Adrenal gland (tissue), 12 donors: Measurements from ENCODE around the gene NNMT. TPM values are rescaled to one million over a fixed set of nuclear protein-coding genes. Genes with fewer than 3 reads are reported as not detected.
A peak's percentile ranks its signal among the peaks of the same experiment; 100 is the strongest.

Source experiments
- DNase-seq, 7 donors: peaks; one replicate each; pipeline ENCODE4 v3.0.0-alpha.2; 2019 to 2020
- H3K27ac ChIP-seq, 5 donors: fragments of 200-600 bp; sonication (generic) in 4 of 5; 1 replicate in 3 of 5; 2 replicates in 2 of 5; pipeline versions ENCODE4 v1.5.1 to v1.8.0; 2016 to 2020; ENCODE audit warnings: mild to moderate bottlenecking in 1 of 5
- H3K27me3 ChIP-seq: fragments of 200-600 bp; 2 replicates; pipeline ENCODE4 v1.8.0; 2021
- H3K36me3 ChIP-seq, 2 donors: fragments of 200-600 bp; replicated peaks in 1 of 2; 1 replicate in 1 of 2; 2 replicates in 1 of 2; pipeline versions ENCODE4 v1.5.1 to v1.8.0; 2018 to 2022
- H3K4me1 ChIP-seq, 2 donors: fragments of 200-600 bp; replicated peaks in 1 of 2; 1 replicate in 1 of 2; 2 replicates in 1 of 2; pipeline versions ENCODE4 v1.5.1 to v1.8.0; 2018 to 2021
- H3K4me3 ChIP-seq, 4 donors: fragments of 200-600 bp; sonication (generic) in 3 of 4; one replicate each; pipeline ENCODE4 v1.5.1; 2016 to 2018
- H3K9me3 ChIP-seq, 3 donors: fragments of 200-600 bp; sonication (generic) in 1 of 3; replicated peaks in 1 of 3; 1 replicate in 2 of 3; 2 replicates in 1 of 3; pipeline versions ENCODE4 v1.5.1 to v1.8.0; 2016 to 2021
- CTCF ChIP-seq, 6 experiments: fragments of 450-650 bp in 4 of 6; fragments of 200-600 bp in 2 of 6; sonication (generic) in 1 of 6; IDR thresholded peaks; 1 replicate in 5 of 6; 2 replicates in 1 of 6; pipeline versions ENCODE4 v1.5.1 to v1.8.0; 2016 to 2021; ENCODE audit warnings: antibody characterized with exemption in 6 of 6, mild to moderate bottlenecking in 2 of 6, moderate library complexity in 1 of 6
- POLR2A ChIP-seq, 2 donors: fragments of 450-650 bp; IDR thresholded peaks; one replicate each; pipeline ENCODE4 v1.6.1; 2017; ENCODE audit warnings: antibody characterized with exemption in 2 of 2, mild to moderate bottlenecking in 2 of 2, moderate library complexity in 1 of 2
- WGBS, 4 donors: extraction: QIAGEN DNeasy Blood & Tissue Kit in 2 of 4; methylation state at CpG; one replicate each; pipeline versions ENCODE4 v1.1.5 to v1.1.7; 2013 to 2017; 5-methylcytosine and 5-hydroxymethylcytosine counted together
- intact Hi-C, 2 donors: fragments of 100-400 bp; cut with DNase I; formaldehyde crosslinking; loops; one replicate each; pipeline versions ENCODE4 v1.14.1 to v1.15.0; 2022 to 2023
- polyA plus RNA-seq, 3 donors: library from polyadenylated mRNA; stranded (reverse); fragments of 200-250 nt in 2 of 3; fragments of 350-450 nt in 1 of 3; fragmentation: Illumina TruSeq in 1 of 3; extraction: RNeasy Lipid Tissue Mini Kit (QIAGEN cat#74804) in 1 of 3; gene quantifications; one replicate each; pipeline ENCODE4 v1.2.3, GENCODE V29; 2013 to 2014
- total RNA-seq, 9 donors: library from RNA; depleted of rRNA in 4 of 9; stranded (reverse); fragments of >200 nt in 4 of 9; fragments of 120-200 nt in 1 of 9; fragmentation: NEBNext Ultra II Directional in 1 of 9; extraction: Animal tissue kit (Norgen Biotek cat#: 25700) in 1 of 9; gene quantifications; one replicate each; pipeline versions ENCODE4 v1.1.0 to v1.2.4, GENCODE V29; 2013 to 2023
- donor health status: healthy with polysubstance abuse.
- donor health status: Bipolar disorder and iron deficiency.
- donor health status: DM: yes; HTN: yes; CAD: no.
- donor health status: DM: no; HTN: no; CAD: no.
- donor health status: DM: no; HTN: no; CAD: no.
- donor health status: DM: yes; HTN: yes; CAD: no.

Gene NNMT
- total and polyA plus RNA-seq, 12 donors, result 0.94 to 354 (median 77.4) TPM

- Histone ChIP-seq H3K9me3 (no peaks in the 10 kb centered on the region), H3K4me3 (no peak overlapping the region), H3K27me3 (no peaks in the 10 kb centered on the region), H3K36me3 (no peaks in the 10 kb centered on the region), H3K4me1 (peaks cover 0 to 6% of the 10 kb centered on the region in 2 donors), H3K27ac (no peak overlapping the region)
- WGBS, 4 donors, result 83 to 96% (median 94%) methylated on average over 3 of the region's 3 CpGs
- no peak for DNase-seq
- no peak for TF ChIP-seq POLR2A (IDR thresholded peaks at IDR 0.05)
- TF ChIP-seq CTCF (IDR thresholded peaks at IDR 0.05), result no peak
- intact Hi-C loops, result no loop called here
These were observed 49.5 kb downstream of the NNMT start for GRCh38 chr11:114345575-114346222.

GRCh38 chr11:114346709-114347141, 50.5 kb downstream of the NNMT start:
- intact Hi-C loops, result no loop called here
- H3K27ac ChIP-seq, result no peak overlapping the region
- no peak for TF ChIP-seq POLR2A (IDR thresholded peaks at IDR 0.05)
- no peak for TF ChIP-seq CTCF (IDR thresholded peaks at IDR 0.05)
- H3K4me1 ChIP-seq, result no peaks in the 10 kb centered on the region
- WGBS, 4 donors, result 54 to 59% (median 57%) methylated on average over 4 of the region's 4 CpGs
- no peaks in the 10 kb centered on the region for H3K9me3 ChIP-seq
- H3K27me3 ChIP-seq, result no peaks in the 10 kb centered on the region
- peak overlapping the region in 1 of 4 donors; percentile 1 for H3K4me3 ChIP-seq
- H3K36me3 ChIP-seq, result no peaks in the 10 kb centered on the region
- no peak for DNase-seq

- no peak overlapping the region for H3K4me3 ChIP-seq
- no peaks in the 10 kb centered on the region for H3K36me3 ChIP-seq
- WGBS, 4 donors, result 67 to 76% (median 71%) methylated on average over 9 to 13 of the region's 13 CpGs
- no peak for TF ChIP-seq POLR2A (IDR thresholded peaks at IDR 0.05)
- peak; percentile 38 to 61 (median 51) for TF ChIP-seq CTCF (IDR thresholded peaks at IDR 0.05)
- intact Hi-C loops, result no loop called here
- peak; percentile 24 to 68 (median 46) for DNase-seq
- no peaks in the 10 kb centered on the region for H3K27me3 ChIP-seq
- H3K9me3 ChIP-seq, result no peaks in the 10 kb centered on the region
- H3K4me1 ChIP-seq, result no peaks in the 10 kb centered on the region
- no peak overlapping the region for H3K27ac ChIP-seq
These were observed 52.3 kb downstream of the NNMT start for GRCh38 chr11:114348200-114349191.

- 74 to 82% (median 80%) methylated on average over 10 of the region's 10 CpGs for WGBS, 4 donors
- H3K27ac ChIP-seq, result no peak overlapping the region
- H3K36me3 ChIP-seq, result no peaks in the 10 kb centered on the region
- H3K4me3 ChIP-seq, result no peak overlapping the region
- no peaks in the 10 kb centered on the region for H3K4me1 ChIP-seq
- no peaks in the 10 kb centered on the region for H3K27me3 ChIP-seq
- H3K9me3 ChIP-seq, result no peaks in the 10 kb centered on the region
- no peak for TF ChIP-seq CTCF (IDR thresholded peaks at IDR 0.05)
- no peak for TF ChIP-seq POLR2A (IDR thresholded peaks at IDR 0.05)
- DNase-seq, result no peak
- intact Hi-C loops, result loop anchor here in 1 of 2 donors (10.0 kb wide), 1 partner anchor 95 kb away; no protein-coding TSS in a partner anchor
These were observed 53.8 kb downstream of the NNMT start for GRCh38 chr11:114350022-114350421.
